Stomach (tissue), 9 donors: ENCODE measurements around the gene PDE4B. TPM values are rescaled to one million over a fixed set of nuclear protein-coding genes. Genes with fewer than 3 reads are reported as not detected.

Experiments
- DNase-seq, 2 donors: peaks; one replicate each; pipeline versions ENCODE4 v3.0.0 to v3.0.0-alpha.2; 2013 to 2019
- H3K27ac ChIP-seq, 5 donors: fragments of 200-600 bp in 4 of 5; sonication (generic) in 4 of 5; one replicate each; pipeline ENCODE4 v1.5.1; 2013 to 2019; ENCODE audit warnings: mild to moderate bottlenecking in 1 of 5, moderate library complexity in 1 of 5
- H3K27me3 ChIP-seq, 3 donors: fragments of 200-600 bp; sonication (generic); one replicate each; pipeline ENCODE4 v1.5.1; 2017 to 2019; ENCODE audit warnings: mixed run types in 1 of 3
- H3K36me3 ChIP-seq, 4 donors: fragments of 200-600 bp; sonication (generic); 1 replicate in 3 of 4; 2 replicates in 1 of 4; pipeline ENCODE4 v1.5.1; 2016 to 2019
- H3K4me1 ChIP-seq, 4 donors: fragments of 200-600 bp; sonication (generic); one replicate each; pipeline ENCODE4 v1.5.1; 2016 to 2019
- H3K4me3 ChIP-seq, 4 donors: fragments of 200-600 bp; sonication (generic) in 3 of 4; one replicate each; pipeline ENCODE4 v1.5.1; 2016 to 2019; ENCODE audit warnings: mild to moderate bottlenecking in 1 of 4
- H3K9me3 ChIP-seq, 4 donors: fragments of 200-600 bp; sonication (generic); one replicate each; pipeline ENCODE4 v1.5.1; 2016 to 2019
- CTCF ChIP-seq, 7 experiments: fragments of 450-650 bp in 4 of 7; fragments of 200-600 bp in 3 of 7; sonication (generic) in 3 of 7; IDR thresholded peaks; one replicate each; pipeline ENCODE4 v1.5.1; 2016 to 2019; ENCODE audit warnings: antibody characterized with exemption in 7 of 7, control low read depth in 2 of 7, mild to moderate bottlenecking in 1 of 7
- EP300 ChIP-seq: sonication (generic); formaldehyde crosslinking; IDR thresholded peaks from one replicate; pipeline ENCODE4 v1.6.1; 2017; ENCODE audit warnings: antibody characterized with exemption
- POLR2A ChIP-seq, 4 donors: fragments of 450-650 bp; IDR thresholded peaks; one replicate each; pipeline ENCODE4 v1.6.1; 2016; ENCODE audit warnings: antibody characterized with exemption in 4 of 4, control low read depth in 2 of 4, mild to moderate bottlenecking in 1 of 4, moderate library complexity in 1 of 4
- POLR2AphosphoS5 ChIP-seq, 3 donors: sonication (generic); formaldehyde crosslinking; IDR thresholded peaks; one replicate each; pipeline ENCODE4 v1.6.1; 2016; ENCODE audit warnings: antibody characterized with exemption in 3 of 3
- WGBS, 5 donors: extraction: QIAGEN DNeasy Blood & Tissue Kit in 3 of 5; methylation state at CpG; one replicate each; pipeline versions ENCODE4 v1.1.5 to v1.1.7; 2013 to 2018; 5-methylcytosine and 5-hydroxymethylcytosine counted together
- intact Hi-C: fragments of 100-400 bp; cut with DNase I; formaldehyde crosslinking; loops from one replicate; pipeline ENCODE4 v1.15.1; 2023; ENCODE audit warnings: low total_unique reads
- polyA plus RNA-seq, 3 donors: library from polyadenylated mRNA; stranded (reverse); fragments of 200-250 nt; gene quantifications; one replicate each; pipeline ENCODE4 v1.2.3, GENCODE V29; 2013
- total RNA-seq, 5 donors: library from RNA; depleted of rRNA; stranded (reverse); fragments of >200 nt; gene quantifications; one replicate each; pipeline versions ENCODE4 v1.1.0 to v1.2.3, GENCODE V29; 2014 to 2016
- donor health status: healthy with polysubstance abuse.
- donor health status: Bipolar disorder and iron deficiency.
- donor health status: healthy.

Gene PDE4B
- total and polyA plus RNA-seq, 8 donors: 0.45 to 34.3 (median 3.2) TPM

GRCh38 chr1:66240491-66241484, 448.1 kb downstream of the PDE4B start:
- WGBS, 5 donors: 77 to 85% (median 79%) methylated on average over 6 of the region's 6 CpGs
- no peaks in the 10 kb centered on the region for H3K36me3 ChIP-seq
- H3K4me3 ChIP-seq: no peak overlapping the region
- H3K9me3 ChIP-seq: no peaks in the 10 kb centered on the region
- H3K27me3 ChIP-seq: no peaks in the 10 kb centered on the region
- no peak for DNase-seq
- intact Hi-C loops: loop anchor here (5.0 kb wide), 1 partner anchor 278 kb away; no protein-coding TSS in a partner anchor
- no peak overlapping the region for H3K27ac ChIP-seq
- peaks cover 0 to 37% (median 18%) of the 10 kb centered on the region in 4 donors for H3K4me1 ChIP-seq
- TF ChIP-seq EP300: no peak
- TF ChIP-seq POLR2AphosphoS5 (IDR thresholded peaks at IDR 0.05): no peak
- TF ChIP-seq POLR2A (IDR thresholded peaks at IDR 0.05): no peak
- TF ChIP-seq CTCF (IDR thresholded peaks at IDR 0.05): no peak

GRCh38 chr1:66242646-66243547, 450.2 kb downstream of the PDE4B start:
- no peaks in the 10 kb centered on the region for H3K27me3 ChIP-seq
- no peaks in the 10 kb centered on the region for H3K36me3 ChIP-seq
- intact Hi-C loops: loop anchor here (5.0 kb wide), 1 partner anchor 281 kb away; no protein-coding TSS in a partner anchor
- no peak overlapping the region for H3K4me3 ChIP-seq
- DNase-seq: peak; percentile 91 to 96
- TF ChIP-seq POLR2AphosphoS5 (IDR thresholded peaks at IDR 0.05): peak in 1 of 3 donors; percentile 55
- no peak for TF ChIP-seq POLR2A (IDR thresholded peaks at IDR 0.05)
- TF ChIP-seq CTCF (IDR thresholded peaks at IDR 0.05): peak in 5 of 7 experiments; percentile 93 to 99 (median 97)
- TF ChIP-seq EP300: no peak
- H3K4me1 ChIP-seq: peaks cover 0 to 30% (median 12%) of the 10 kb centered on the region in 4 donors
- WGBS, 5 donors: 37 to 42% (median 40%) methylated on average over 6 of the region's 6 CpGs
- no peaks in the 10 kb centered on the region for H3K9me3 ChIP-seq
- H3K27ac ChIP-seq: no peak overlapping the region

- no peaks in the 10 kb centered on the region for H3K9me3 ChIP-seq
- H3K27ac ChIP-seq: no peak overlapping the region
- TF ChIP-seq POLR2AphosphoS5 (IDR thresholded peaks at IDR 0.05): no peak
- TF ChIP-seq EP300: no peak
- TF ChIP-seq POLR2A (IDR thresholded peaks at IDR 0.05): no peak
- TF ChIP-seq CTCF (IDR thresholded peaks at IDR 0.05): no peak
- intact Hi-C loops: loop anchor here (5.0 kb wide), 1 partner anchor 281 kb away; no protein-coding TSS in a partner anchor
- H3K4me1 ChIP-seq: peaks cover 0 to 23% (median 9%) of the 10 kb centered on the region in 4 donors
- DNase-seq: no peak
- H3K36me3 ChIP-seq: no peaks in the 10 kb centered on the region
- no peaks in the 10 kb centered on the region for H3K27me3 ChIP-seq
- no peak overlapping the region for H3K4me3 ChIP-seq
- WGBS, 5 donors: 50 to 63% (median 56%) methylated on average over 2 of the region's 2 CpGs
Measured at GRCh38 chr1:66243548-66244130, 450.9 kb downstream of the PDE4B start.
